Fibroblast of villous mesenchyme (primary cell): ENCODE measurements around the gene ATXN10. TPM values are rescaled to one million over a fixed set of nuclear protein-coding genes. Genes with fewer than 3 reads are reported as not detected.

Source experiments
- DNase-seq: peaks from one replicate; pipeline ENCODE4 v3.0.0-alpha.2; 2010; ENCODE audit warnings: low read depth
- H3K4me3 ChIP-seq: 2 replicates; pipeline ENCODE4 v1.5.1; 2011; ENCODE audit warnings: low read depth, mild to moderate bottlenecking, low read length
- CTCF ChIP-seq: IDR thresholded peaks from 2 replicates; pipeline ENCODE4 v1.5.1; 2012; ENCODE audit warnings: low read depth, mild to moderate bottlenecking, low read length; ENCODE audit not compliant: insufficient read depth
- total RNA-seq: library from RNA; depleted of rRNA; stranded (reverse); fragments of >200 nt; gene quantifications from 2 replicates; pipeline ENCODE4 v1.2.3, GENCODE V29; 2012

Gene ATXN10
- total RNA-seq, 1 donor, result 190 TPM

DNA sequence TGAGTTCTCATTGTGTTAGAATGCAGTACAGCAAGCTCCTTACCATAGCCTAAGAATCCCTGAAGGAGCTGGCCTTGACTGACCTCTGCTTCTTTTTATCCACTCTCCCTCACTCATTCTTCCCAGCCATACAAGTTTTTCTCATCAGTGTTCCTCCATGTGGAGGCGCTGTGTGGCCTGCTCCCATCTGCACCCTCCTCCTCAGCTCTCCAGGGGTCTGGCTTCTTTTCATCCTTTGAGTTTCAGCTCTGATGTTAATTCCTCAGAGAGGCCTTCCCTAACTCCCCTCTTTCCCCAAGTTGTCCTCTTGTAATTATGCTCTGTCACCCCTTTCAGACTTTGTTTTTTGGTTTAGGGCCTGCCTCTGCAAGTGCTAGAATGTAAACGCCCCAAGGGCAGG lies 160.5 kb downstream of the ATXN10 start:
- no peak for TF ChIP-seq CTCF
- DNase-seq, result no peak
- no peak overlapping the region for H3K4me3 ChIP-seq

DNA sequence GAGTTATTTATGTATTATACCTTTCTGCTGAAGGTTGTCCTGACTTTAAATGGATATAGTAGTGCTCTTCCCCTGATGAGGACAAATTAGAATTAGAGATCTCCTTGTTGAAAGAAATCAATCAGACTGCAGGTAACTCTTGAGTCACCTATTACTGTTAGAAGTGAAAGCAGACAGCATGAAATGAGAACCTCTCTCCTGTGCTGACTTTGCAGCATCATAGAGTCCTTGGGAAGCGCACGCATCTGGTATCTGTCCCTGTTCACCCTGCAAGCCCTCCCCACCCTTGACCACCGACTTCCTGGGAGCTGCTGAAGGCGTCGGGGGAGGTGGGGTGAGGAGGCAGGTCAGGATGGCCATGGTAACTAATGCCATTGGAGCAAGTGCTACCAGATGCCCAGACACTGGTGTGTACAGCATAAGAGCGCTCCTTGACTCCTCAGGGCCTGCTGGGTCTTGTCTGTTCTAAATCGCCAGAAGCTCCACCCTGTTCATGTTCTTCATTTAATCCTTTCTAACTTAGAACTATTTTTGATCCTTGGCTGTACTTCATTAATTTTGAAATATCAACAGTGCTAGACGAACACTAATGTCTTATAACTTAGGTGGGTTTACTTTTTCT lies 161.4 kb downstream of the ATXN10 start:
- H3K4me3 ChIP-seq, result no peak overlapping the region
- no peak for DNase-seq
- no peak for TF ChIP-seq CTCF

DNA sequence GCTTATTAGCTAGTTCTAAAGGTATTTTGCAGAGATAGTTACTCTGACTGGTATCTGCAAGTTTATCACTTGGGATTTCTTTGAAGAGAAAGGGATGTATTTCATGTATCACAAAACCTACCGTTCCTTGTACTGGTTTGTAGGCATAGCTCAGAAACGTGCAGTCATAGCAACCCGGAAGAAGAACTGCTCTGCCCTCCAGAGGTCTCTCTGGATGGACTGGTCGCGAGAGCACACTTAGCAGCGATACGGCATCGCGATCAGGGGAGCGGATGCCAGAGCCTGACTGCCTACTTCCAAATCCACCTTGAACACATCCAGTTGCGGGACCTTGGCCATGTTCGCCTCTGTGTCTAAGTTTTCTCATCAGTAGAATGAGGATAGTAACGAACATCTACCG lies 162.0 kb downstream of the ATXN10 start:
- TF ChIP-seq CTCF, result no peak
- H3K4me3 ChIP-seq, result no peak overlapping the region
- no peak for DNase-seq

DNA sequence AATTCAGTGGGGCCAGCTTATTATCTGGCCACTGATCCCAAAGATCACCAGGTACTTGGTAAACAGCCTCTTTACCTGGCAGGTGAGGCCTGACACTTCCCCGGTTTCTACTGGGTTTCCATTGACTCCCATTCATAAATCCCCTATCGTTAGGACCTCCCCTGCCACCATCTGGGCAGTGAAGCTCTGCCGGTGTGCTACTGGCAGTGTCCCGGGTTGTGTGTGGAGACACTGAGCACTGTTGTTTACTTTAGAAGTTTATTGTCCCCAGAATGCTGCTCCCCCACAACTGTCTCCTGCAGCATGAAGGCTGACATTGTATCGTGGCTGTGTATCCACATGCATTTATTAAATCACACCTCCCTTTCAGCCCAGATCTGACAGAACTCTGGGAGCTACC lies 162.6 kb downstream of the ATXN10 start:
- TF ChIP-seq CTCF, result no peak
- no peak overlapping the region for H3K4me3 ChIP-seq
- no peak for DNase-seq

DNA sequence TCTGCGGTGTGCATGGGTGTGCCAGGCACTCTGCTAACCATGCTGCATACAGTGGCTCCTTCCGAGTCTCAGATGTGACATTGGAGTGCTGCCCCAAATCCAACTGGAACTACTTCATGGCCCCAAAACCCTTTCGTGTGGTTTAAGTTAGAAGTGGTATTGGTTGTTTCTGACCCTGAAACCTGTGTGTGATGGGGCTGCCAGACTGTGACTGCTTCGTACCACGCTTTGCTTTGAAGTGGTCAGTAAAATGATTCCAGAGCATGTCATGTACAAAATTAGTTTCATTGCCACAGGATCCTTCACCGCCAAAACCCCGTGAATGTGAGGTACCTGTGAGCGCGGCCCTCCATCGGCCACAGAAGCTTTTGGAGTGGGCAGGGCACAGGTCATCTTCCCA lies 163.2 kb downstream of the ATXN10 start:
- DNase-seq, result no peak
- TF ChIP-seq CTCF, result no peak
- H3K4me3 ChIP-seq, result no peak overlapping the region

- TF ChIP-seq CTCF, result no peak
- no peak for DNase-seq
- no peak overlapping the region for H3K4me3 ChIP-seq
Measured at GRCh38 chr22:45836418-45837169, 165.0 kb downstream of the ATXN10 start.
